HepG2 (cell line): ENCODE measurements around the gene SMYD1. TPM values are rescaled to one million over a fixed set of nuclear protein-coding genes. Genes with fewer than 3 reads are reported as not detected.

ENCODE experiments used
- BCLAF1 ChIP-seq: fragments of 450-650 bp; IDR thresholded peaks from 2 replicates; pipeline ENCODE4 v1.6.1; 2017; ENCODE audit warnings: mild to moderate bottlenecking
- DR1 ChIP-seq: sonication (generic); formaldehyde crosslinking; IDR thresholded peaks from 2 replicates; pipeline ENCODE4 v1.8.0; 2021; ENCODE audit warnings: mild to moderate bottlenecking, missing genetic modification reagents, inconsistent platforms
- HMGA1 ChIP-seq: sonication (generic); formaldehyde crosslinking; conservative IDR thresholded peaks from 2 replicates; pipeline ENCODE4 v1.4.0; 2020; ENCODE audit warnings: missing genetic modification reagents
- IKZF4 ChIP-seq: sonication (generic); formaldehyde crosslinking; IDR thresholded peaks from 2 replicates; pipeline ENCODE4 v1.5.1; 2020; ENCODE audit warnings: borderline replicate concordance, mild to moderate bottlenecking, low read depth, missing genetic modification reagents; ENCODE audit errors: not compliant biosample characterization
- MAFG ChIP-seq: sonication (generic); formaldehyde crosslinking; IDR thresholded peaks from 2 replicates; pipeline ENCODE4 v1.5.1; 2020; ENCODE audit warnings: mild to moderate bottlenecking, missing genetic modification reagents
- NR2F6 ChIP-seq, 2 experiments: IDR thresholded peaks; 2 replicates each; pipeline ENCODE4 v1.6.1; 2016; ENCODE audit warnings: antibody characterized with exemption in 1 of 2, mild to moderate bottlenecking in 1 of 2
- RFXAP ChIP-seq: sonication (generic); formaldehyde crosslinking; IDR thresholded peaks from 2 replicates; pipeline ENCODE4 v1.4.0; 2020; ENCODE audit warnings: missing genetic modification reagents, borderline replicate concordance
- STAT6 ChIP-seq: sonication (generic); formaldehyde crosslinking; IDR thresholded peaks from 2 replicates; pipeline ENCODE4 v1.4.0; 2020; ENCODE audit warnings: missing genetic modification reagents, mild to moderate bottlenecking, borderline replicate concordance
- ZBED4 ChIP-seq: sonication (generic); formaldehyde crosslinking; IDR thresholded peaks from 2 replicates; pipeline ENCODE4 v1.4.0; 2020; ENCODE audit warnings: missing genetic modification reagents, borderline replicate concordance
- ZNF235 ChIP-seq: sonication (generic); formaldehyde crosslinking; IDR thresholded peaks from 2 replicates; pipeline ENCODE4 v1.8.1; 2023; ENCODE audit warnings: mild to moderate bottlenecking, missing genetic modification reagents, borderline replicate concordance
- ZNF576 ChIP-seq: sonication (generic); formaldehyde crosslinking; IDR thresholded peaks from 2 replicates; pipeline ENCODE4 v1.4.0; 2020; ENCODE audit warnings: mild to moderate bottlenecking, missing genetic modification reagents
- ZNF740 ChIP-seq: sonication (generic); formaldehyde crosslinking; IDR thresholded peaks from 2 replicates; pipeline ENCODE4 v1.4.0; 2020; ENCODE audit warnings: missing genetic modification reagents
- ZNF839 ChIP-seq: sonication (generic); formaldehyde crosslinking; IDR thresholded peaks from 2 replicates; pipeline ENCODE4 v1.4.0; 2020; ENCODE audit warnings: missing genetic modification reagents, mild to moderate bottlenecking, borderline replicate concordance
- ZSCAN20 ChIP-seq: sonication (generic); formaldehyde crosslinking; IDR thresholded peaks from 2 replicates; pipeline ENCODE4 v1.4.0; 2020; ENCODE audit warnings: missing genetic modification reagents, mild to moderate bottlenecking, borderline replicate concordance
- ZSCAN5A ChIP-seq: sonication (generic); formaldehyde crosslinking; IDR thresholded peaks from 2 replicates; pipeline ENCODE4 v1.8.0; 2022; ENCODE audit warnings: mild to moderate bottlenecking, missing genetic modification reagents, borderline replicate concordance
- polyA plus RNA-seq, 8 experiments: library from polyadenylated mRNA; depleted of rRNA in 3 of 8; stranded (reverse) in 7 of 8; unstranded in 1 of 8; fragments of >200 nt; fragmentation: Illumina TruSeq in 4 of 8; extraction: Trizol in 4 of 8; gene quantifications; 2 replicates each; pipeline versions ENCODE4 v1.2.1 to v1.2.3, GENCODE V29; 2011 to 2016; ENCODE audit warnings: low read depth in 4 of 8, missing spikeins in 1 of 8, mixed read lengths in 1 of 8; ENCODE audit not compliant: insufficient read depth in 1 of 8
- total RNA-seq, 5 experiments: library from RNA; depleted of rRNA; stranded (reverse); fragments of >200 nt; fragmentation: Illumina TruSeq; extraction: Trizol; gene quantifications; 2 replicates each; pipeline ENCODE4 v1.2.3, GENCODE V29; 2016; ENCODE audit warnings: low read depth in 1 of 5

SMYD1 gene
- total and polyA plus RNA-seq, 2 of the 13 experiments (the other 11 are each of a cell fraction or from before 2014, with no cell fraction given) = not detected

- 0 out of 2 replicates have a peak, but pooled peaks have one; percentile 47 for TF ChIP-seq ZSCAN5A (CRISPR knock-in tag)
- TF ChIP-seq ZNF576 (CRISPR knock-in tag) = no peak
- no peak for TF ChIP-seq NR2F6 (IDR thresholded peaks at IDR 0.05)
- TF ChIP-seq NR2F6 (CRISPR knock-in tag; IDR thresholded peaks at IDR 0.05) = 0 out of 2 replicates have a peak, but pooled peaks have one; percentile 22
- TF ChIP-seq ZSCAN20 (CRISPR knock-in tag) = 0 out of 2 replicates have a peak, but pooled peaks have one; percentile 61
- TF ChIP-seq BCLAF1 = no peak
- no peak for TF ChIP-seq ZBED4
- no peak for TF ChIP-seq IKZF4
- TF ChIP-seq RFXAP = no peak
- TF ChIP-seq ZNF740 (CRISPR knock-in tag) = no peak
- TF ChIP-seq DR1 (CRISPR knock-in tag) = no peak
- TF ChIP-seq MAFG = no peak
- no peak for TF ChIP-seq ZNF235 (CRISPR knock-in tag)
- TF ChIP-seq STAT6 = 0 out of 2 replicates have a peak, but pooled peaks have one; percentile 5
- no peak for TF ChIP-seq HMGA1 (CRISPR knock-in tag)
- no peak for TF ChIP-seq ZNF839 (CRISPR knock-in tag)
Measured at GRCh38 chr2:88126772-88127637, 59.4 kb downstream of the SMYD1 start (continued).
